Inflammatory macrophage treated with lipopolysaccharide for 4 hours (primary cell): ENCODE measurements around the gene TAF1.
"Not testable (repeated sequence)": the region's sequence is repeated elsewhere in the genome, so short reads cannot be mapped to it uniquely, and the experiment has no call there.

Source experiments
- DNase-seq: peaks from one replicate; pipeline ENCODE4 v3.0.0-alpha.2; 2020

TAF1 gene

GRCh38 chrX:71513731-71514130 is 147.6 kb downstream of the TAF1 start:
- DNase-seq: not testable (repeated sequence)

GRCh38 chrX:71514367-71515037 is 148.3 kb downstream of the TAF1 start:
- DNase-seq: peak; percentile 44

DNA sequence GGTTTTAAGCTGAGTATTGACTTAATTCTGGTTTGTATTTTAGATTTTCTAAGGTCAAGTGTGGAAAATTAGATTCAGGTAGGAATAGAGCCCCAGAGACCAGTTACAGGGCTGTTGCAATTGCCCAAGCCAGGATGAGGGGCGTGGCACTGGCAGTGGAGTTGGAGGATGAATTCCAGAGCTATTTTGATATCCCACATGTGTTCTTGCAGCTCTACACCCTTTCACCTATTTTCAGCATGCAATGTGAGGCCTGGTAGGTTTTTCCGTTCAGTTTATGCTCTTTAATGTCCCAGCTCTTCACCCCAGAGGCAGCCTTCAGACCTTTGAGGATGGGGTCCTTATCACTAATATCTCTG is 148.9 kb downstream of the TAF1 start:
- DNase-seq: no peak
